HCT116 (cell line): ENCODE measurements around the gene RPS27A.

Experiments used
- CBX3 ChIP-seq: IDR thresholded peaks from 2 replicates; pipeline ENCODE4 v1.6.1; 2012; ENCODE audit warnings: low read depth
- CTCF ChIP-seq, 3 experiments: fragments of 200-600 bp in 1 of 3; sonication (generic) in 1 of 3; IDR thresholded peaks in 2 of 3; conservative IDR thresholded peaks in 1 of 3; 2 replicates each; pipeline ENCODE4 v1.5.1; 2012 to 2017; ENCODE audit warnings: low read depth in 2 of 3, low read length in 2 of 3, antibody characterized with exemption in 1 of 3, borderline replicate concordance in 1 of 3, control low read depth in 1 of 3, mild to moderate bottlenecking in 1 of 3, mixed read lengths in 1 of 3, mixed run types in 1 of 3, moderate library complexity in 1 of 3; ENCODE audit not compliant: insufficient read depth in 1 of 3
- ELF1 ChIP-seq: IDR thresholded peaks from 2 replicates; pipeline ENCODE4 v1.6.1; 2012; ENCODE audit warnings: low read depth, borderline replicate concordance
- FOSL1 ChIP-seq: IDR thresholded peaks from 2 replicates; pipeline ENCODE4 v1.6.1; 2012; ENCODE audit warnings: low read depth
- JUND ChIP-seq: IDR thresholded peaks from 2 replicates; pipeline ENCODE4 v1.6.1; 2012
- MAX ChIP-seq: IDR thresholded peaks from 2 replicates; pipeline ENCODE4 v1.6.1; 2012
- POLR2A ChIP-seq: IDR thresholded peaks from 2 replicates; pipeline ENCODE4 v1.7.0; 2011; ENCODE audit warnings: borderline replicate concordance; ENCODE audit not compliant: insufficient read depth, insufficient read length; ENCODE audit errors: extremely low read depth
- POLR2AphosphoS5 ChIP-seq: IDR thresholded peaks from 2 replicates; pipeline ENCODE4 v1.6.1; 2011; ENCODE audit warnings: mild to moderate bottlenecking, low read depth, low read length, moderate library complexity
- RAD21 ChIP-seq: IDR thresholded peaks from 2 replicates; pipeline ENCODE4 v1.6.1; 2012; ENCODE audit warnings: low read depth, mild to moderate bottlenecking
- SP1 ChIP-seq: IDR thresholded peaks from 2 replicates; pipeline ENCODE4 v1.6.1; 2012; ENCODE audit warnings: low read depth
- SRF ChIP-seq: IDR thresholded peaks from 2 replicates; pipeline ENCODE4 v1.6.1; 2012; ENCODE audit warnings: low read depth
- TCF7L2 ChIP-seq: IDR thresholded peaks from 2 replicates; pipeline ENCODE4 v1.7.0; 2011; ENCODE audit warnings: borderline replicate concordance, inconsistent platforms; ENCODE audit not compliant: insufficient read depth, insufficient read length; ENCODE audit errors: extremely low read depth
- ZNF274 ChIP-seq: fragments of 200-500 bp; sonication (Bioruptor generic); IDR thresholded peaks from 2 replicates; pipeline ENCODE4 v1.6.1; 2014; ENCODE audit warnings: mild to moderate bottlenecking, low read depth, low read length, inconsistent platforms
- TF ChIP-seq, protein P1 (sequence below): IDR thresholded peaks from 2 replicates; pipeline ENCODE4 v1.6.1; 2012

GRCh38 chr2:55242617-55243016 is 10.1 kb downstream of the RPS27A start:
- TF ChIP-seq CTCF (IDR thresholded peaks at IDR 0.05 in 2 of 3, conservative IDR thresholded peaks at IDR 0.05 in 1 of 3; ENCODE audit: borderline replicate concordance in 1 of 3, insufficient read depth in 1 of 3, low read depth in 2 of 3, low read length in 2 of 3) (no peak), POLR2AphosphoS5 (no peak), MAX (no peak), CBX3 (no peak), TCF7L2 (no peak), POLR2A (no peak), SP1 (no peak), JUND (no peak), SRF (no peak), FOSL1 (no peak), ELF1 (no peak), RAD21 (no peak), ZNF274 (no peak)
- TF ChIP-seq, protein P1, sequence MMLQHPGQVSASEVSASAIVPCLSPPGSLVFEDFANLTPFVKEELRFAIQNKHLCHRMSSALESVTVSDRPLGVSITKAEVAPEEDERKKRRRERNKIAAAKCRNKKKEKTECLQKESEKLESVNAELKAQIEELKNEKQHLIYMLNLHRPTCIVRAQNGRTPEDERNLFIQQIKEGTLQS = no peak
